WI38 (cell line): ENCODE measurements around the gene MCTP2.

ENCODE experiments used
- H3K4me3 ChIP-seq: 2 replicates; pipeline ENCODE4 v1.5.1; 2011; ENCODE audit warnings: low read depth, mild to moderate bottlenecking, control low read depth, low read length
- CTCF ChIP-seq: IDR thresholded peaks from 2 replicates; pipeline ENCODE4 v1.5.1; 2012; ENCODE audit warnings: low read depth, mild to moderate bottlenecking, control low read depth, low read length

The MCTP2 gene

GRCh38 chr15:94300612-94301011 lies 69.3 kb downstream of the MCTP2 start:
- H3K4me3 ChIP-seq = no peak overlapping the region
- no peak for TF ChIP-seq CTCF

GRCh38 chr15:94305133-94305532 lies 73.8 kb downstream of the MCTP2 start:
- no peak for TF ChIP-seq CTCF
- H3K4me3 ChIP-seq = no peak overlapping the region

DNA sequence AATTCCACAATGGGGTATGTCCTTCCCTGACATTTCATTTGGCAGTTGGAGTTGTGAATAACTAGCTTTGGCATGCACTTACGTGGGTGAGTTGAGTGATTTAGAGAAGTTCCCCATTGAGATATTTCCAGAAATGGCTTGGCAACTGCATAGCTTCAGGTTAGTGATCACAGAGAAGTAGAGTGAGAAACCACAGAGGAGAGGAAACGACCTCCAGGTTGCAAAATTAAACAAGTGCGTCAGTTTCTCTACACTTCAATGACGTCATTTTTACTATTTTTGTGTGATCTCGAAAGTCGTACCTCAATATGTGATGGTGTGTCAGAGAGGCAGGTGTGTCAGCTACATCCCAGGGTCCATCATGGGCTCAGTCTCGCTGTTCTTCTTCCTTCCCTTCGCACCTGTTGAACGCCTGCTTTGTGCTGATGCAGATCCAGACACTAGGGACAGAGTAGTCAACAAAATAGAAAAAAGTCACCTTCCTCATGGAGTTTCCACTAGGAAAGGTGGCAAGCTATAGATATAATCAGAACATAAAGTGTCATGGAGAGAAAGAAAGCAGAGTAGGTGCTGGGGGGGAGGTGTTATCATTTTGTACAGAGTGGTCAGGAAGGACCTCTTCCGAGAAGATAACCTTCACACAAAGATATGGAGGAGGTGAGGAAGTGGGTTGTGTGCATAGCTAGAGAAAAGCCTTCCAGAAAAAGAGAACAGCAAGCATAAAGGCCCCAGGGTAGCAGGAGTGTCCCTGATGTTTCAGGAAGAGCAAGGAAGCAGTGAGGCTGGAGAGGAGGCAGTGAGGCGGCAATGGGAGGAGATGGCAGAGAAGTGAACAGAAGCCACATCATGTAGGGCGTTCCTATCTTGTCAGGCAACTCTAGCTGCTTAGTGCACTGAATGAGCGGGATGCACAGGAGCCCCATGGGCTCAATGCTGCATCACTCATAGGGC lies 75.6 kb downstream of the MCTP2 start:
- no peak overlapping the region for H3K4me3 ChIP-seq
- no peak for TF ChIP-seq CTCF

DNA sequence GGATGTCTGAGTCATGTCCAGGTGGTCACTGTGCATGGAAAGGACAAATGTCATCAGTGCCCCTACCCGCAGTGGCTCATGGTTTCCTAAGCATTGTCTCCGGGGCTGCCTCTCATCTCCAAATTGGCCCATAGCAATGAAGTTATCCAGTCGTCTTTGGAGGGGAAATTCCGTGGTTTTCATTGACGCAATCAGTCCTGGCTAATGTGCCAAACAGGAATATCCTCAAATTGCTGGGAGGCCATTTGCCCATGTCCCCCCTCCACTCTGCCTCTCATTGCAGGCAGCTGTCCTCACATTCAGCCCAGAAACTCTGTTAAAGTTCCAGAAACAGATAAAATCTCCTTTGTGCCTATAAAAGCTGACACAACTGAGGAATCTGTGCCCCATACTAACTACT lies 81.6 kb downstream of the MCTP2 start:
- no peak for TF ChIP-seq CTCF
- H3K4me3 ChIP-seq = no peak overlapping the region

DNA sequence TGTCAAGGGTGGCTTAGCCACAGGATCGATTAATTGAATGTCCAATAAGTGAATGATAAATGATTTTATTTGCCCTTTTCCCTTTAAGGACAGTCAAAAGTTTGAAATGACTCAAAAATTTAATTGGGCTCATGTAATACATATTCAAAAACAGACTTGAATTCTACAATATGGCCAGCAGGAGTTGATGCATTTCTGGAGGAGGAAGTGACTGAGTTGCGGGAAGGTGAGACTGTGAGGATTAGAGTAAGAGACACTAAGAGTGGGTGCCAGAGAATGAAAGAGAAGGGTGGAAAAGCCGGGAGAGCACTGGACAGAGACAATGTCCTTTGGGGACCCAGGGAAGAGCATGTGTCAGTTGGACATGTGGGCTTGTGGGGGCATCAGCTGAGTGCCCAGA lies 83.3 kb downstream of the MCTP2 start:
- TF ChIP-seq CTCF = no peak
- H3K4me3 ChIP-seq = no peak overlapping the region

DNA sequence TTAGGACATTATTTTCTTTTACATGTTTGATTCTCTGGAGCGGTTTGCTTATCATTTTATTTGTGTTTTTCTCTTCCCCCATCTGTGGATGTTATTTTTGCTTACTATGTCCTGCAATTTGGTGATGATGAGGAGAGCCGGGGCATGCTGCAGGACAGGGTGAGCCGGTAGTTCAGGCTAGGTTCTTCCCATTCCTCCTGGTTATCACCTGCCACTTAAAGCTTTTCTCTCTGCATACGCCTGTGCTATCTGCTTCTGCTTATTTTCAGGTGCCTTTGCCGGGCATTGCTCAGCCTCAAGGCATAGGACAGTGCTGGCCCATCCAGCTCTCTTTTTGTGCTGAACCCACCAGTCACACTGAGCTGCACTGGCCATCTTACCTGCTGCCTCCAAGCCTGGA lies 85.8 kb downstream of the MCTP2 start:
- TF ChIP-seq CTCF = no peak

GRCh38 chr15:94322141-94322540 lies 90.8 kb downstream of the MCTP2 start:
- TF ChIP-seq CTCF = no peak
- no peak overlapping the region for H3K4me3 ChIP-seq

More for the DNA sequence above, 85.8 kb downstream of the MCTP2 start:
- no peak overlapping the region for H3K4me3 ChIP-seq
